IPS-18a (cell line): ENCODE measurements around the gene MTMR3.
"Not testable (repeated sequence)": the region's sequence is repeated elsewhere in the genome, so short reads cannot be mapped to it uniquely, and the experiment has no call there.

ENCODE experiments used
- H3K27ac ChIP-seq: one replicate; pipeline ENCODE4 v1.5.1; 2013; ENCODE audit warnings: low read length
- H3K27me3 ChIP-seq: one replicate; pipeline ENCODE4 v1.6.1; 2013; ENCODE audit warnings: mild to moderate bottlenecking, low read length; ENCODE audit not compliant: control insufficient read depth, insufficient read depth
- H3K36me3 ChIP-seq: one replicate; pipeline ENCODE4 v1.6.1; 2013; ENCODE audit warnings: low read depth, low read length; ENCODE audit not compliant: control insufficient read depth
- H3K4me1 ChIP-seq: one replicate; pipeline ENCODE4 v1.6.1; 2013; ENCODE audit warnings: low read depth, low read length; ENCODE audit not compliant: control insufficient read depth
- H3K4me3 ChIP-seq: one replicate; pipeline ENCODE4 v1.5.1; 2013; ENCODE audit warnings: low read length
- H3K9ac ChIP-seq: one replicate; pipeline ENCODE4 v1.6.1; 2013; ENCODE audit warnings: mild to moderate bottlenecking, low read length, moderate library complexity
- H3K9me3 ChIP-seq: one replicate; pipeline ENCODE4 v1.6.1; 2013; ENCODE audit warnings: low read depth, low read length; ENCODE audit not compliant: control insufficient read depth

MTMR3 gene

DNA sequence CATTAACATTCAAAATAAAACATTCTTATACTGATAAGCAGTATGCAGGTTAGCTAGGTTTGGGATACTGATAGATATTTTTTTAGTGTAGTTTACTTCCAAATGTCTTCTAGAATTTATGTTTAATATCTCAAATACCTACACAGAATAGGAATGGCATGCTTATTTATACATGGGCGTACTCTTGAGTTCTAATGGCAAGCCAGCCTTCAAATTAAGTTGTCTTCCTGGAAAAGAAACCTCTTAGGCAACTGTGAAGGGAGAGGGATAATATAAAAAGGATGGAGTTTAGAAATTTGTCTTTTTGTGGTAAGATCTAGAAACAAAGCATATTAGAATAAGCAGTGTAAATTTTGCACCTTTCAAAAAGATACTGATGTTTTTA is 65.4 kb downstream of the MTMR3 start:
- Histone ChIP-seq H3K4me3 (no peak overlapping the region), H3K27me3 (no peaks in the 10 kb centered on the region), H3K4me1 (peaks cover 32% of the 10 kb centered on the region), H3K36me3 (no peaks in the 10 kb centered on the region), H3K9ac (no peak overlapping the region), H3K9me3 (no peaks in the 10 kb centered on the region), H3K27ac (no peak overlapping the region)

GRCh38 chr22:29949872-29950271 is 66.9 kb downstream of the MTMR3 start:
- Histone ChIP-seq H3K27ac (no peak overlapping the region), H3K4me3 (no peak overlapping the region), H3K36me3 (no peaks in the 10 kb centered on the region), H3K4me1 (peaks cover 25% of the 10 kb centered on the region), H3K9ac (no peak overlapping the region), H3K9me3 (no peaks in the 10 kb centered on the region), H3K27me3 (no peaks in the 10 kb centered on the region)

DNA sequence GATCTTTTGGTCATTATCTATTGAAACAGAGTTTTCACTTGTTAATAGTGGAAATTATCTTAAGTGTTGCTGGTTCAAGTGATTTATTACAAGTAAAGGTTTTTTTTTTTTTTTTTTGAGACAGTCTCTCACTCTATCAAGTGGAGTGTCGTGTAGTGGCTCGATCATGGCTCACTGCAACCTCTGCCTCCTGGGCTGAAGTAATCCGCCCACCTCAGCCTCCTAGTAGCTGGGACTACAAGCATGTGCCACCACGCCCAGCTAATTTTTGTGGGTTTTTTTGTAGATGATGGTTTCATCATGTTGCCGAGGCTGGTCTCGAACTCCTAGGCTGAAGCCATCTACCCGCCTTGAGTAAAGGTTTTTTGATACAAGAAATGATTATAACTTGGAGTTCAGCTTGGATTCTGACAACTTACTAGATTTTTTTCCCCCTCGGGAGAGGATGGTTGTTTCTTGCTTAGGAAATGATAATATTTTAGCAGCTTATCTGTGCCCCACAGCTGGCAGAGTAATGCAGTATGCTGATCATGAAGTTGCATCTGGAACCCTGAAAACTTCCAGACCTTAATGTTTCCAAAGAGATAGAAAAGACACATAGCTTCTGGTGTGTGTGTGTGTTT is 68.9 kb downstream of the MTMR3 start:
- Histone ChIP-seq H3K4me1 (peaks cover 15% of the 10 kb centered on the region), H3K9ac (no peak overlapping the region), H3K4me3 (no peak overlapping the region), H3K9me3 (no peaks in the 10 kb centered on the region), H3K27ac (no peak overlapping the region), H3K36me3 (no peaks in the 10 kb centered on the region), H3K27me3 (no peaks in the 10 kb centered on the region)

DNA sequence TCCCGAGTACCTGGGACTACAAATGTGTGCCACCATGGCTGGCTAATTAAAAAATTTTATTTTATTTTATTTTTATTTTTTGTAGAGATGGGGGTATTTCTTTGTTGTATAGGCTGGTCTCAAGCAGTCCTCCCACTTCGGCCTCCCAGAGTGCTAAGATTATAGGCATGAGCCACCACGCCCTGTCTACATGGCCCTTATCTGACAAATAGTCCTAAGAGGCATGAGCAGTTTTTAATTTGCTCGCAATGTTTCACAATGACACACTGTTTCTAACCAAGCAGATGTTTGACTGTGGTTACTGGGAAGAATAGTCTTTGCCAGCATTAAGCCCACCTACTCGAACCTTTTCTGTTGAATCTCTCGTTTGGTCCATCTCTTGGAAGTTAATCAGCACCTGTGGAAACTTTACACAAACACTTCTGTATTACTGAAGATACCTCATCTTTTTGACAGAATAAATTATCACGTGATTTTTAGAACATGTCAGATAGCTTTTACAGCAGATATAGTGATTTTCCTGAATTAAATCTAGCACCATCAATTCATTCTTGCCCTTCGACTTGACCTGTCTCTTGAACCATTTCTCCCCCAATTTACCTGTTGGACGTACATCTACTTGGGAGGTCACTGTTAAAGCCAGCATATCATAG is 71.4 kb downstream of the MTMR3 start:
- no peak overlapping the region for H3K9ac ChIP-seq
- no peaks in the 10 kb centered on the region for H3K4me1 ChIP-seq
- H3K4me3 ChIP-seq, result no peak overlapping the region
- no peaks in the 10 kb centered on the region for H3K9me3 ChIP-seq
- H3K36me3 ChIP-seq, result no peaks in the 10 kb centered on the region
- H3K27ac ChIP-seq, result no peak overlapping the region
- no peaks in the 10 kb centered on the region for H3K27me3 ChIP-seq

GRCh38 chr22:29956680-29957079 is 73.7 kb downstream of the MTMR3 start:
- Histone ChIP-seq H3K27ac (no peak overlapping the region), H3K9me3 (no peaks in the 10 kb centered on the region), H3K4me1 (no peaks in the 10 kb centered on the region), H3K9ac (no peak overlapping the region), H3K4me3 (no peak overlapping the region), H3K27me3 (no peaks in the 10 kb centered on the region), H3K36me3 (no peaks in the 10 kb centered on the region)

DNA sequence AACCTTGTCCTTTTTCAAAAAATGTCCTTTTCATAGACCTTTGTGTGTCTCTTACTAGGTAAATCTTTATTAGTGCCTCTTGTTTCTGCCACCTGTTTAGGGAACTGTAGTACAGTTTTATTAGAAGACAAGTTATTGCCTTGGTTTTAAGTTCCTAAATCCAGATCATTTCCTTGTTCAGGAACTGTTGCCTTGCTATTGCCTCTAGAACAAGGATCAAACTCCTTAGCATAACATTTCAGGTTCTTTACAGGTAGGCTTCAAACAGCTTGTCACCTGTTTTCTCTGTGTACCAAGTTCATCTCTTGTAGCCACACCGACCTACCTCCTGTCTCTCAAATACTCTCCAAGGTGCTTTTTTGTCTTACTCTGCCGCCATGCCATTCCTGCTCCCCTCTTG is 75.2 kb downstream of the MTMR3 start:
- Histone ChIP-seq H3K9ac (no peak overlapping the region), H3K27ac (no peak overlapping the region), H3K36me3 (no peaks in the 10 kb centered on the region), H3K4me1 (no peaks in the 10 kb centered on the region), H3K9me3 (no peaks in the 10 kb centered on the region), H3K4me3 (no peak overlapping the region), H3K27me3 (no peaks in the 10 kb centered on the region)

- Histone ChIP-seq H3K4me3 (no peak overlapping the region), H3K27me3 (no peaks in the 10 kb centered on the region), H3K36me3 (no peaks in the 10 kb centered on the region), H3K4me1 (no peaks in the 10 kb centered on the region), H3K9ac (no peak overlapping the region), H3K27ac (no peak overlapping the region), H3K9me3 (no peaks in the 10 kb centered on the region)
These were observed 81.8 kb downstream of the MTMR3 start for GRCh38 chr22:29964776-29965175.

- Histone ChIP-seq H3K27me3 (no peaks in the 10 kb centered on the region), H3K9ac (no peak overlapping the region), H3K9me3 (no peaks in the 10 kb centered on the region), H3K27ac (no peak overlapping the region), H3K4me3 (no peak overlapping the region), H3K4me1 (no peaks in the 10 kb centered on the region), H3K36me3 (no peaks in the 10 kb centered on the region)
These were observed 84.5 kb downstream of the MTMR3 start for GRCh38 chr22:29967461-29967860.

DNA sequence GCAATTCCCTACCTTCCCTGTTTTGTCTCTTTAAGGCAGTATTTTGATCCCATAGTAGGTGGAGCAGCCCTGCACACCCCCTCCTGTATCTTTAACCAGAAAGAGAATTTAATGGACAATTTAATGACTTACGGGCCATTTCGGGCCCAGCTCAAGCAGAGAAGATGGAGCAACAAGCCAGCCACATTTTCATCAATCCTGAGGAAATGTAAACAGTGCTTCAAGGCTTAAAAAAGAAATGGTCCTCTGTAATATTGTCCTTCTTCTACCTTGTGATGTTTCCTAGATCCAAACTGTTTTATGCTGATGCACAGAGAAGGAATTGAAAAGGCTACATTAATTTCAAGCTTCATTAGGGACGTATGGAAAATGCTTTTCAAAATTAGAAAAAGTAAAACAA is 88.6 kb downstream of the MTMR3 start:
- Histone ChIP-seq H3K9me3 (no peaks in the 10 kb centered on the region), H3K4me3 (no peak overlapping the region), H3K27me3 (no peaks in the 10 kb centered on the region), H3K9ac (no peak overlapping the region), H3K27ac (no peak overlapping the region), H3K4me1 (peaks cover 5% of the 10 kb centered on the region), H3K36me3 (no peaks in the 10 kb centered on the region)

DNA sequence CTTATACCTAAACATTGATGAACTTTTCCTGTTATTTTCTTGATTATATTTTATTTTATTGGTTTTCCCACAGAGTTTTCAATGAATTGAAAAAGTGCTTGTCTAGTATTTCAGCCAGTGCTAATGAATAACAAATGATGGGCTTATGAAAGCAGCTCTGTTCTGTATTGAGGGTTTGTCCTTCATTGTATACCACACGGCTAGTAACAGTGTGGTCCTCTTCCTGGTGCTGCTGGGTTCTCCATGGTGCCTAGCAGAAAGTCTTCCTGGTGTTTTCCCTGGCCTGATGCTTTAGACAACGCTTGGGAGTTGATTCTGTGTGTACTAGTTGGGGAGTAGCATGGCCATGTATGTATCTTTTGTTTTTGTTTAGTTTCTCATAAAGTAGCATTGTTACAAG is 89.1 kb downstream of the MTMR3 start:
- Histone ChIP-seq H3K36me3 (no peaks in the 10 kb centered on the region), H3K9me3 (no peaks in the 10 kb centered on the region), H3K27me3 (no peaks in the 10 kb centered on the region)

DNA sequence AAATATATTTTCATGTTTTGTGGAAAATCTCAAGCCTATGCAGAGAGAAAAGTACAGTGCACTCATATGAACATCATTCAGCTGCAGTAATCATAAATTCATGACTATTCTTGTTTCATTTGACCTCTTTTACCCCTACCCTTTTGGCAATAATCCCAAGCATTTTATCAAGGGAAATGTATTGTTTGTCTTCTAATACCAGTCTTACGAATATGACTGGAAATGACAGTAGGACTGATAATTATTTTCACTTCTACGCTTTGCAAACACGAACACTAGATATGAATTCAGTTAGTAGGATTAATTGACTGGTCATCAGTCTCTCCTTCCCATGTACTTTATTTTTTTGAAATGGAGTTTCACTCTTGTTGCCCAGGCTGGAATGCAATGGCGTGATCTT is 90.3 kb downstream of the MTMR3 start:
- Histone ChIP-seq H3K4me1 (peaks cover 5% of the 10 kb centered on the region), H3K9ac (no peak overlapping the region), H3K9me3 (no peaks in the 10 kb centered on the region), H3K4me3 (no peak overlapping the region), H3K27ac (no peak overlapping the region), H3K36me3 (no peaks in the 10 kb centered on the region), H3K27me3 (no peaks in the 10 kb centered on the region)

More for the DNA sequence above, 89.1 kb downstream of the MTMR3 start:
- Histone ChIP-seq H3K27ac (no peak overlapping the region), H3K4me3 (no peak overlapping the region), H3K9ac (no peak overlapping the region), H3K4me1 (peaks cover 5% of the 10 kb centered on the region)

DNA sequence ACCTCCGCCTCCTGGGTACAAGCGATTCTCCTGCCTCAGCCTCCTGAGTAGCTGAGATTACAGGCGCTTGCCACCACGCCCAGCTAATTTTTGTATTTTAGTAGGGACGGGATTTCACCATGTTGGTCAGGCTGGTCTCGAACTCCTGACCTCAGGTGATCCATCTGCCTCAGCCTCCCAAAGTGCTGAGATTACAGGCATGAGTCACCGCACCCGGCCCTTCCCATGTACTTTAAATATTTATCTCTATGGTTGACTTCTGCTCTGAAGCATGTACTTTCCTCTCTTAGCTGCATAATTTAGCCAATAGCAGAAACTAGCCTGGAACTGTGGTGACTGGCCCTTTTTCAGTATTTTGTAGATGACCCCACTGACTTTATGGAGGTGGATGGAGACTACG is 90.7 kb downstream of the MTMR3 start:
- not testable (repeated sequence) for H3K9me3 ChIP-seq, H3K27ac ChIP-seq, H3K9ac ChIP-seq, H3K4me3 ChIP-seq, H3K27me3 ChIP-seq, H3K4me1 ChIP-seq, H3K36me3 ChIP-seq
